GM19452 (cell line): ENCODE data around the gene ADGRG1.

Experiments used
- ATAC-seq: cut with Tn5 transposase; IDR thresholded peaks from one replicate; pipeline ENCODE4 v1.9.1; 2021; ENCODE audit not compliant: unreplicated experiment

Gene ADGRG1

GRCh38 chr16:57619606-57620334, 8.7 kb upstream of the ADGRG1 start:
- ATAC-seq = no peak

GRCh38 chr16:57620335-57621231, 7.8 kb upstream of the ADGRG1 start:
- no peak for ATAC-seq

GRCh38 chr16:57621521-57622271, 6.7 kb upstream of the ADGRG1 start:
- ATAC-seq = no peak

GRCh38 chr16:57622361-57623250, 5.8 kb upstream of the ADGRG1 start:
- ATAC-seq = no peak

GRCh38 chr16:57623251-57624043, 5.0 kb upstream of the ADGRG1 start:
- ATAC-seq = no peak

- ATAC-seq = no peak
These were observed 4.3 kb upstream of the ADGRG1 start for GRCh38 chr16:57624044-57624688.

GRCh38 chr16:57624806-57625500, 3.5 kb upstream of the ADGRG1 start:
- no peak for ATAC-seq

GRCh38 chr16:57626420-57627170, 1.8 kb upstream of the ADGRG1 start:
- ATAC-seq = no peak

- ATAC-seq = no peak
These were observed 1.1 kb upstream of the ADGRG1 start for GRCh38 chr16:57627184-57627871.

GRCh38 chr16:57628783-57629293, 408 bp downstream of the ADGRG1 start:
- ATAC-seq = no peak

GRCh38 chr16:57629516-57630406, 1.3 kb downstream of the ADGRG1 start:
- no peak for ATAC-seq

- ATAC-seq = no peak
These were observed 2.0 kb downstream of the ADGRG1 start for GRCh38 chr16:57630407-57630797.

- ATAC-seq = no peak
These were observed 2.8 kb downstream of the ADGRG1 start for GRCh38 chr16:57630931-57631845.

- no peak for ATAC-seq
These were observed 4.1 kb downstream of the ADGRG1 start for GRCh38 chr16:57632568-57632967.
